K562 (cell line): Measurements from ENCODE around the gene TUT4. TPM values are rescaled to one million over a fixed set of nuclear protein-coding genes. Genes with fewer than 3 reads are reported as not detected.

ENCODE experiments used
- ARID1B ChIP-seq: fragments of 450-650 bp; IDR thresholded peaks from 2 replicates; pipeline ENCODE4 v1.6.1; 2016; ENCODE audit warnings: antibody characterized with exemption, mild to moderate bottlenecking, inconsistent platforms
- CBX5 ChIP-seq: IDR thresholded peaks from 2 replicates; pipeline ENCODE4 v1.6.1; 2014; ENCODE audit warnings: low read depth, borderline replicate concordance
- CHD1 ChIP-seq: fragments of 200-600 bp; sonication (generic); IDR thresholded peaks from one replicate; pipeline ENCODE4 v1.6.1; 2012; ENCODE audit warnings: mild to moderate bottlenecking, moderate library complexity, low read length, inconsistent platforms
- ETV6 ChIP-seq, 3 experiments: fragments of 150-350 bp in 1 of 3; sonication (generic) in 1 of 3; formaldehyde crosslinking in 1 of 3; IDR thresholded peaks; 2 replicates each; pipeline versions ENCODE4 v1.6.1 to v1.8.0; 2014 to 2022; ENCODE audit warnings: borderline replicate concordance in 2 of 3, low read depth in 2 of 3, antibody characterized with exemption in 1 of 3, low read length in 1 of 3, mild to moderate bottlenecking in 1 of 3, missing genetic modification reagents in 1 of 3
- GTF3C2 ChIP-seq: IDR thresholded peaks from 3 replicates; pipeline ENCODE4 v1.6.1; 2011; ENCODE audit warnings: borderline replicate concordance, mild to moderate bottlenecking, moderate library complexity; ENCODE audit not compliant: insufficient read length; ENCODE audit errors: extremely low read depth
- PHB2 ChIP-seq: fragments of 450-650 bp; IDR thresholded peaks from 2 replicates; pipeline ENCODE4 v1.6.1; 2017; ENCODE audit warnings: low read depth
- PML ChIP-seq: IDR thresholded peaks from 2 replicates; pipeline ENCODE4 v1.6.1; 2012; ENCODE audit warnings: low read length, inconsistent platforms
- TCF3 ChIP-seq: sonication (generic); formaldehyde crosslinking; IDR thresholded peaks from 2 replicates; pipeline ENCODE4 v1.4.0; 2020; ENCODE audit warnings: mild to moderate bottlenecking, missing genetic modification reagents
- ZNF655 ChIP-seq: fragments of 250-450 bp; sonication (Bioruptor Pico); IDR thresholded peaks from 2 replicates; pipeline ENCODE4 v1.5.0; 2021
- polyA plus RNA-seq, 8 experiments: library from polyadenylated mRNA; depleted of rRNA in 4 of 8; stranded (reverse) in 5 of 8; unstranded in 3 of 8; fragments of >200 nt; fragmentation: Nextera tagmentation in 2 of 8; fragmentation: Illumina TruSeq in 1 of 8; extraction: Ambion mirVana in 2 of 8; extraction: Trizol in 1 of 8; gene quantifications; 2 replicates each; pipeline versions ENCODE4 v1.2.1 to v1.2.3, GENCODE V29; 2011 to 2014; ENCODE audit warnings: inconsistent platforms in 1 of 8, missing spikeins in 1 of 8
- total RNA-seq, 7 experiments: library from RNA; depleted of rRNA in 6 of 7; stranded (reverse); fragments of >200 nt in 6 of 7; fragmentation: Illumina TruSeq in 2 of 7; extraction: Trizol in 2 of 7; gene quantifications; 2 replicates each; pipeline versions ENCODE4 v1.2.1 to v1.2.3, GENCODE V29; 2011 to 2021; ENCODE audit warnings: low replicate concordance in 1 of 7

TUT4 gene
- total and polyA plus RNA-seq, 9 of the 15 experiments (the other 6 are each of a cell fraction or from before 2014, with no cell fraction given) = 15.8 to 53.5 (median 36.7) TPM

- TF ChIP-seq GTF3C2 = no peak
- TF ChIP-seq CBX5 = no peak
- TF ChIP-seq ZNF655 (CRISPR knock-in tag) = no peak
- no peak for TF ChIP-seq CHD1
- peak; percentile 37; the same call in 1 of the 2 replicates for TF ChIP-seq ARID1B
- TF ChIP-seq ETV6 (IDR thresholded peaks at IDR 0.05; ENCODE audit: borderline replicate concordance in 1 of 2, low read depth in 2 of 2, low read length in 1 of 2) = no peak
- TF ChIP-seq ETV6 (CRISPR knock-in tag; IDR thresholded peaks at IDR 0.05; ENCODE audit: borderline replicate concordance) = no peak
- TF ChIP-seq PML = no peak
- TF ChIP-seq PHB2 = no peak
- peak; percentile 51 for TF ChIP-seq TCF3 (CRISPR knock-in tag)
Observed at GRCh38 chr1:52511439-52511838, 41.5 kb downstream of the TUT4 start (continued).
